ENCODE data around the gene PERCC1.

Gene PERCC1

GRCh38 chr16:1394367-1394951 lies 36.4 kb upstream of the PERCC1 start:
- Histone ChIP-seq H2AFZ (ENCODE audit: low read depth, low read length, severe bottlenecking) (no peak overlapping the region), H3F3A (ENCODE audit: insufficient read depth) (no peaks in the 10 kb centered on the region), H3K36me3 (ENCODE audit: low read length) (no peaks in the 10 kb centered on the region), H3K4me2 (ENCODE audit: low read depth, low read length, poor library complexity, severe bottlenecking) (no peak overlapping the region), H4K20me1 (ENCODE audit: low read depth, low read length) (no peaks in the 10 kb centered on the region), H3K27me3 (ENCODE audit: low read length) (no peaks in the 10 kb centered on the region), H3K4me3 (ENCODE audit: insufficient read depth, low read length, poor library complexity, severe bottlenecking) (no peak overlapping the region), H3K9me2 (replicated peaks; ENCODE audit: insufficient read depth, low read length) (no peaks in the 10 kb centered on the region), H3K79me2 (ENCODE audit: insufficient read depth, low read length) (no peaks in the 10 kb centered on the region), H3K27ac (ENCODE audit: low read depth, low read length) (no peak overlapping the region), H3K9me3 (ENCODE audit: insufficient read depth, low read length) (no peaks in the 10 kb centered on the region), H3K9ac (ENCODE audit: low read length) (no peak overlapping the region)
- TF ChIP-seq EZH2phosphoT487 (conservative IDR thresholded peaks at IDR 0.05; ENCODE audit: low read length) (no peak), CTCF (IDR thresholded peaks at IDR 0.05; ENCODE audit: insufficient read depth, low read length, poor library complexity, severe bottlenecking) (no peak)

GRCh38 chr16:1395444-1396031 lies 35.3 kb upstream of the PERCC1 start:
- H3K9me3 ChIP-seq (ENCODE audit: insufficient read depth, low read length): no peaks in the 10 kb centered on the region
- no peaks in the 10 kb centered on the region for H3F3A ChIP-seq (ENCODE audit: insufficient read depth)
- no peaks in the 10 kb centered on the region for H4K20me1 ChIP-seq (ENCODE audit: low read depth, low read length)
- no peak overlapping the region for H3K4me2 ChIP-seq (ENCODE audit: low read depth, low read length, poor library complexity, severe bottlenecking)
- H3K79me2 ChIP-seq (ENCODE audit: insufficient read depth, low read length): no peaks in the 10 kb centered on the region
- no peak overlapping the region for H3K27ac ChIP-seq (ENCODE audit: low read depth, low read length)
- H3K36me3 ChIP-seq (ENCODE audit: low read length): no peaks in the 10 kb centered on the region
- H3K9ac ChIP-seq (ENCODE audit: low read length): no peak overlapping the region
- no peak overlapping the region for H2AFZ ChIP-seq (ENCODE audit: low read depth, low read length, severe bottlenecking)
- H3K4me3 ChIP-seq (ENCODE audit: insufficient read depth, low read length, poor library complexity, severe bottlenecking): no peak overlapping the region
- H3K27me3 ChIP-seq (ENCODE audit: low read length): no peaks in the 10 kb centered on the region
- TF ChIP-seq CTCF (IDR thresholded peaks at IDR 0.05; ENCODE audit: insufficient read depth, low read length, poor library complexity, severe bottlenecking) (no peak), EZH2phosphoT487 (conservative IDR thresholded peaks at IDR 0.05; ENCODE audit: low read length) (no peak)
- H3K9me2 ChIP-seq (replicated peaks; ENCODE audit: insufficient read depth, low read length): no peaks in the 10 kb centered on the region

GRCh38 chr16:1397779-1398178 lies 33.1 kb upstream of the PERCC1 start:
- TF ChIP-seq CTCF (IDR thresholded peaks at IDR 0.05; ENCODE audit: insufficient read depth, low read length, poor library complexity, severe bottlenecking) (no peak), EZH2phosphoT487 (conservative IDR thresholded peaks at IDR 0.05; ENCODE audit: low read length) (no peak)
- no peaks in the 10 kb centered on the region for H3K36me3 ChIP-seq (ENCODE audit: low read length)

More at GRCh38 chr16:1397779-1398178, 33.1 kb upstream of the PERCC1 start:
- Histone ChIP-seq H2AFZ (ENCODE audit: low read depth, low read length, severe bottlenecking) (no peak overlapping the region), H3K4me3 (ENCODE audit: insufficient read depth, low read length, poor library complexity, severe bottlenecking) (no peak overlapping the region), H3K4me2 (ENCODE audit: low read depth, low read length, poor library complexity, severe bottlenecking) (no peak overlapping the region), H3K9me2 (replicated peaks; ENCODE audit: insufficient read depth, low read length) (no peaks in the 10 kb centered on the region), H3K9me3 (ENCODE audit: insufficient read depth, low read length) (no peaks in the 10 kb centered on the region), H3F3A (ENCODE audit: insufficient read depth) (no peaks in the 10 kb centered on the region), H3K79me2 (ENCODE audit: insufficient read depth, low read length) (no peaks in the 10 kb centered on the region), H3K9ac (ENCODE audit: low read length) (no peak overlapping the region), H3K27me3 (ENCODE audit: low read length) (no peaks in the 10 kb centered on the region), H4K20me1 (ENCODE audit: low read depth, low read length) (no peaks in the 10 kb centered on the region), H3K27ac (ENCODE audit: low read depth, low read length) (no peak overlapping the region)

All from SU-DHL-6 (cell line).